ENCODE data around the gene ABCA1.

Gene ABCA1

DNA sequence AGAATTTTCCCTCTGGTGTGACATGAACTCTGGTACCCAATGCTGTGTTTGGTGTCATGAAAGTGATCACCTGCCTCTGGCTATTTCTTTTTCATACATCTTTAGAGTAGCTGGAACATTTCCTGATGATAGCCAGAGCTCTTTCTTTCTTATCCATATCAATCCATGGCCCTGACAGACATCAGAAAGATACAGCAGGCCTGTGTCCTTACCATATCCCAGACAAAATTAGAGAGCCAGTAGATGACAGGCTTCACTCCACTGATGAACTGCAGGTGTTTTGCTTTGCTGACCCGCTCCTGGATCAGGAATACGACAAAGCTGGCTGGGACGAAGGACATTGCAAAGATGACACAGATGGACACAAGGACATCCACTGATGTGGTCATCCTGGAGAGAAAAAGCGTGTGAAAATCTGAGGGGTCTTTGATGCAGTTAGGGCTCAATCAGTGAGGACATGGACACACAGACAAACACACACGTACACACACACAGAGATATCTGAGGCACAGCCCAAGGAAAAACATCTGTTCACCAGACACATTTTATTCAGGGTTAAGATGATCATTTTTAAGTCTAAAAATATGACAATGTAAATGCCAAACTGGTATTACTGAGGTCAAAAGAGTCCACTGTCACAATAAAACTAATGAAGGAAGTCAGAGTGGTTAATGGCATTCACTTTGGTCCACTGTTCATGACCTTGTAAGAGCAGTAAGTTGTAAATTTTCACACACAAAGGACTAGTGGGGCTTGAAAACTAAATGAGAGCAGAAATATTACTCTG, 129.6 kb downstream of the ABCA1 start:
- Histone ChIP-seq H3K4me1 (ENCODE audit: control insufficient read depth, insufficient read depth, low read length) (no peaks in the 10 kb centered on the region), H3K4me3 (ENCODE audit: low read length in 2 of 2) (no peak overlapping the region), H3K27me3 (ENCODE audit: control insufficient read depth in 1 of 2, insufficient read depth in 2 of 2, low read length in 2 of 2) (no peaks in the 10 kb centered on the region), H3K9me3 (ENCODE audit: control insufficient read depth in 2 of 2, low read length in 2 of 2) (no peaks in the 10 kb centered on the region), H3K36me3 (ENCODE audit: control insufficient read depth in 2 of 2, insufficient read depth in 2 of 2, low read length in 2 of 2) (peaks cover 80 to 83% of the 10 kb centered on the region in 2 donors), H3K27ac (ENCODE audit: low read length) (no peak overlapping the region), H3K9ac (ENCODE audit: low read length in 2 of 2) (no peak overlapping the region)

DNA sequence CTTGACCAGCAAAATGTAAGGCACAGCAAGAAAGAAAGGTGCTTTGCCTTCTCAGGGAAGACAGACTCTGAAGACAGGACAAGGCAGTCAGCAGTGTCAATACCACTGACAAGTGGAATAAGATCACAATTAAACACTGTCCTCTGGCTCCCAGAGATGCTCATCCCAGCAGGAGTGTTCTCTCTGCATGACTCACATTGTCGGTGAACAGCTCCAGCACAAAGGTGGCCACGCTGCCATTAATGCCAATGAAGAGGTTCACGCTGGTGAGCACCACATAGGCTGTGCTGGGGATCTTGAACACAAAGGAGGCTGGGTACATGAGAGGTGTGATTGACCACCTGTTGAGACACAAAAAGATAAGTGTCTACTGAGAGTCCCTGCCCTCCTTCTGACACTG, 132.1 kb downstream of the ABCA1 start:
- Histone ChIP-seq H3K9me3 (ENCODE audit: control insufficient read depth in 2 of 2, low read length in 2 of 2) (no peaks in the 10 kb centered on the region), H3K4me3 (ENCODE audit: low read length in 2 of 2) (no peak overlapping the region), H3K9ac (ENCODE audit: low read length in 2 of 2) (no peak overlapping the region), H3K4me1 (ENCODE audit: control insufficient read depth, insufficient read depth, low read length) (no peaks in the 10 kb centered on the region), H3K27ac (ENCODE audit: low read length) (no peak overlapping the region), H3K27me3 (ENCODE audit: control insufficient read depth in 1 of 2, insufficient read depth in 2 of 2, low read length in 2 of 2) (no peaks in the 10 kb centered on the region), H3K36me3 (ENCODE audit: control insufficient read depth in 2 of 2, insufficient read depth in 2 of 2, low read length in 2 of 2) (peaks cover 75 to 80% of the 10 kb centered on the region in 2 donors)

DNA sequence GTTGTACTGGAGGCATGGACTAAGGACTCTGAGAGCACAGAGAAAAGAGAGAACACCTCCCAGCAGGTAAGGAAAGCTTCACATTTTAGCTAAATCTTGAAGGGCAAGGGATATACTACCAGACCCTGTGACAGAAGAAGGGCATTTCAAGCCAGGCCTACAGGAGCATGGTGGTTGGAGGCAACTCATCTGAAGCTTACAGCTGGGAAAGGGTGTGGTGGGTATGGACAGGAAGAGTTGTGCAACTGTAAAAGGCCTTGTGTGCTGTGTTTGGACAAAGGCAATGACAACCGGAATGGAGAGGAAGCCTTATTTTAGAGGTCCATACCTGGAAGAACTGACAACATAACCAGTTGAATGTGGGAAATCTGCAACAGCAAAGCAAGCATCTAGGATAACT, 132.9 kb downstream of the ABCA1 start:
- Histone ChIP-seq H3K27me3 (ENCODE audit: control insufficient read depth in 1 of 2, insufficient read depth in 2 of 2, low read length in 2 of 2) (no peaks in the 10 kb centered on the region), H3K36me3 (ENCODE audit: control insufficient read depth in 2 of 2, insufficient read depth in 2 of 2, low read length in 2 of 2) (peaks cover 73 to 74% of the 10 kb centered on the region in 2 donors), H3K27ac (ENCODE audit: low read length) (no peak overlapping the region), H3K9me3 (ENCODE audit: control insufficient read depth in 2 of 2, low read length in 2 of 2) (no peaks in the 10 kb centered on the region), H3K4me1 (ENCODE audit: control insufficient read depth, insufficient read depth, low read length) (no peaks in the 10 kb centered on the region), H3K9ac (ENCODE audit: low read length in 2 of 2) (no peak overlapping the region), H3K4me3 (ENCODE audit: low read length in 2 of 2) (no peak overlapping the region)

DNA sequence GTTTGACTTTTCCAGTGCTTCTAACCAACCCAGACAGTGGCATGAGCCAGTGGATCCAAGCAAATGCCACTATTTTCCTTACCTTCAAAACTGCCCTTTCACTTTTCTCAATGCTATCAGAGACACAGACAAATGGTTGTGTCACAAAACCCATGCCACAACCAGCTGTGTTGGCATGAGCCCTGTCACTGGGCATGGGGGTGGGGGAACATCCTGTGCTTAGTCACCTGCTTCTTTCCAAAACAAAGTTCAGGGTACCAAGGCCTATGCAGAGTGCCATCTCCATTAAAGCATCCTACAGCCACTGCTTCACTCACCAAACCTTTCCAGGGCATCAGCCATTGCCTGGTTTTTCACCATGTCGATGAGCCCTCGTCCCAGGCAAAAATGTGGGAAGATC, 133.9 kb downstream of the ABCA1 start:
- Histone ChIP-seq H3K27ac (ENCODE audit: low read length) (no peak overlapping the region), H3K9ac (ENCODE audit: low read length in 2 of 2) (no peak overlapping the region), H3K4me3 (ENCODE audit: low read length in 2 of 2) (no peak overlapping the region), H3K4me1 (ENCODE audit: control insufficient read depth, insufficient read depth, low read length) (no peaks in the 10 kb centered on the region), H3K9me3 (ENCODE audit: control insufficient read depth in 2 of 2, low read length in 2 of 2) (no peaks in the 10 kb centered on the region), H3K36me3 (ENCODE audit: control insufficient read depth in 2 of 2, insufficient read depth in 2 of 2, low read length in 2 of 2) (peaks cover 73% of the 10 kb centered on the region in 2 donors), H3K27me3 (ENCODE audit: control insufficient read depth in 1 of 2, insufficient read depth in 2 of 2, low read length in 2 of 2) (no peaks in the 10 kb centered on the region)

DNA sequence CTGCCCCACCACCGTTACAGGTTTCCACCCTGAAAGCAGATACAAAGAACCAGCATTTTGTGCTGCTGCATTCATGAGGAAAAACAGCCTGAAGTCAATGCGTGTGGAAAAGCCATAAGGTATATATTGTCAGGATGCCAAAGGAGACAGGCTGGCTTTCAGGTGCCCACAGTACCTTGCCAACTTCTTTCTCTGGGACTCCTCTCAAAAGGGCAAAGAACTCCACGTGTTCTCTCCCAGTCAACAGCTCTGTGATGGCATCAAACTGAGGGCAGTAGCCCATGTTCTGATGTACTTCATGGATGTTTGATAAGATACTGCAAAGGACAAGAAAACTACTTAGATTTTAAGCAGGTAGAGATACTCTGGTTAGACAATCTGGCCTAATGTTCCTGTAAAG, 139.7 kb downstream of the ABCA1 start:
- Histone ChIP-seq H3K4me3 (ENCODE audit: low read length in 2 of 2) (no peak overlapping the region), H3K36me3 (ENCODE audit: control insufficient read depth in 2 of 2, insufficient read depth in 2 of 2, low read length in 2 of 2) (peaks cover 64 to 70% of the 10 kb centered on the region in 2 donors), H3K4me1 (ENCODE audit: control insufficient read depth, insufficient read depth, low read length) (no peaks in the 10 kb centered on the region), H3K27me3 (ENCODE audit: control insufficient read depth in 1 of 2, insufficient read depth in 2 of 2, low read length in 2 of 2) (no peaks in the 10 kb centered on the region), H3K9ac (ENCODE audit: low read length in 2 of 2) (no peak overlapping the region), H3K9me3 (ENCODE audit: control insufficient read depth in 2 of 2, low read length in 2 of 2) (no peaks in the 10 kb centered on the region), H3K27ac (ENCODE audit: low read length) (no peak overlapping the region)

DNA sequence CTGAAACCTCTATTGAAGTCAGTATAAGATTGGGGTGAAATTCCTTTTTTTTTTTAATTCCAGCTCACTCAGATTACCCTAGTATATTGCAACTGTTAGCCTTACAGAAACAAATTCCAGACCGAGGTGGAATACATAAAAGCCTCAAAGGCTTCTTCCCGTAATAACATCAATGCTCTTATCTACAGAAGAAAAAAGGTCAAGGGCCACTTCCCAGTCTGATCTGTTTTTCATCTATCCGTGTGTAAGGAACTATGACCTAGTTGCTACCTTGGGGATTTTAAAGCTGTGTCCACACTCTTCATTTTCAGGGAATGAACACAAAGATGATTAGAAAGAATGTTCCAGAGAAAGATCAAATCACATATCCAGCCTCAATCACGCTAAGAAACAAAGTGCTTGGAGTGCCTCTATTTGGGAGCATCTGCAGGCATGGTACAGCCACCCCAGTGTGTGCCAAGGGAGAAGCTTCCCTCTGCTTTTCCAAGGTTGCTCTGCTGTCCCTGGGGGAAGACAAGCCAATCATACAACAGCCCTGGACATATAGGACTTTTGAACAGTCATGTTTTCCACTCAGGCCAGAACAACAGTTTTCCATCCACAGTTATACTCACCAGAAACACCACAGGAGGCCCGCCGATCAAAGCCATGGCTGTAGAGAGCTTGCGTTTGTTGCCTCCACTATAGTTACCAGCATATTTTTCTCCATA, 140.5 kb downstream of the ABCA1 start:
- H3K27ac ChIP-seq (ENCODE audit: low read length): no peak overlapping the region
- no peaks in the 10 kb centered on the region for H3K9me3 ChIP-seq (ENCODE audit: control insufficient read depth in 2 of 2, low read length in 2 of 2)
- no peaks in the 10 kb centered on the region for H3K4me1 ChIP-seq (ENCODE audit: control insufficient read depth, insufficient read depth, low read length)
- no peak overlapping the region for H3K4me3 ChIP-seq (ENCODE audit: low read length in 2 of 2)
- H3K36me3 ChIP-seq (ENCODE audit: control insufficient read depth in 2 of 2, insufficient read depth in 2 of 2, low read length in 2 of 2): peaks cover 63% of the 10 kb centered on the region in 2 donors
- H3K9ac ChIP-seq (ENCODE audit: low read length in 2 of 2): no peak overlapping the region
- no peaks in the 10 kb centered on the region for H3K27me3 ChIP-seq (ENCODE audit: control insufficient read depth in 1 of 2, insufficient read depth in 2 of 2, low read length in 2 of 2)

DNA sequence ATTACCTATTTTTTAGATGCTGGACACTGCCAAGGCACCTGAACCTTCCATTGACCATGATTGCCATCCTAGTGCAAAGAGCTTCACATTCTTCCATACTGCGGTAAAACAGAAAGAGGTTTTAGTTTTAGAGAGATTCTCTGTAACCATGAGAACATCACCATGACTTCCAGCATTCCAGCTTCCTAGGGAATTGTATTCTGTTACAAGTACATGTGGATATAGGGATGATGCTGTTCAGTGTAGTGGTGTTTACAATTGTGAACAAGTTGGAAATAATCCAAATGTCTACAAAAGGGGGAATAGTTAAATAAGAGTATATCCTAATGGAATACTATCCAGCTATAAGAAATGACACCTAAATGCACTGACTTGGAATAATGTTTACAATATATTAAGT, 141.7 kb downstream of the ABCA1 start:
- no peak overlapping the region for H3K4me3 ChIP-seq (ENCODE audit: low read length in 2 of 2)
- no peaks in the 10 kb centered on the region for H3K27me3 ChIP-seq (ENCODE audit: control insufficient read depth in 1 of 2, insufficient read depth in 2 of 2, low read length in 2 of 2)
- H3K27ac ChIP-seq (ENCODE audit: low read length): no peak overlapping the region
- no peaks in the 10 kb centered on the region for H3K9me3 ChIP-seq (ENCODE audit: control insufficient read depth in 2 of 2, low read length in 2 of 2)
- no peak overlapping the region for H3K9ac ChIP-seq (ENCODE audit: low read length in 2 of 2)
- H3K4me1 ChIP-seq (ENCODE audit: control insufficient read depth, insufficient read depth, low read length): no peaks in the 10 kb centered on the region
- peaks cover 57% of the 10 kb centered on the region in 2 donors for H3K36me3 ChIP-seq (ENCODE audit: control insufficient read depth in 2 of 2, insufficient read depth in 2 of 2, low read length in 2 of 2)

DNA sequence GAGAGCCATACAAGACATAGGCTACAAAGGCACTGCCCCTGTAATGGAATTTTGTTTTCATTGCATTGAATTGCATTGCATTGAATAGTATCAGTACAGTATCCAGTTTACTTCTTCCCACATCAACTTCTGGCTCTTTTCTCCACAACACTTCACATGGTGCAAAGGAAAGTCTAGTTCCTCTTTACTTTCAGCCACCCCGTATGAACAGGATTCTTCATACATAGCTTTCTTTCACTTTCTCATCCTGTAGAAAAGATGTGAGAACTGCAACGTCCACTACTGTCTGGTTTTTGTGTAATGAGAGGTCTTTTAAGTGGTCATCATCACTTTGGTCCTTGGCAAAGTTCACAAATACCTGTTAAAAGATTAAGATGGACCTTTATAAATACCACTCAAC, 143.9 kb downstream of the ABCA1 start:
- H3K4me1 ChIP-seq (ENCODE audit: control insufficient read depth, insufficient read depth, low read length): no peaks in the 10 kb centered on the region
- no peak overlapping the region for H3K27ac ChIP-seq (ENCODE audit: low read length)
- H3K27me3 ChIP-seq (ENCODE audit: control insufficient read depth in 1 of 2, insufficient read depth in 2 of 2, low read length in 2 of 2): no peaks in the 10 kb centered on the region
- no peak overlapping the region for H3K9ac ChIP-seq (ENCODE audit: low read length in 2 of 2)
- H3K4me3 ChIP-seq (ENCODE audit: low read length in 2 of 2): no peak overlapping the region
- H3K36me3 ChIP-seq (ENCODE audit: control insufficient read depth in 2 of 2, insufficient read depth in 2 of 2, low read length in 2 of 2): peaks cover 42 to 47% of the 10 kb centered on the region in 2 donors
- H3K9me3 ChIP-seq (ENCODE audit: control insufficient read depth in 2 of 2, low read length in 2 of 2): no peaks in the 10 kb centered on the region

DNA sequence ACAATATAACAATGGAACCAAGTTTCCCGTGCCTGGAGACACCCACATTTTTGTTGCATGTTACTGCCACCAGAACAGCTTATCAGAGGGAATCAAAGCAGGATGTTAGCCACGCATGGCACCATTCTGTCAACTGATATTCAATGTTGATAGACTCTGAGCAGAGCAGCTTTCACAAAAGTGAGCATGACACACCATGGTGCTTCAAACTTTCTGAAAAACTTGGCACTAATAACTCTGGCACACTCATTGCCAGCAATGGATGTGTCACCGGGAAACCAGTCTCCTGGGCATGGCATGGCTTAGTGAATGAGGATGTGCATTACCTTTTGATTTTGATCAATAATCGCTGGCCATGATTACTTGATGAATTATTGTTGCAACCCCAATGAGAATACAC, 144.4 kb downstream of the ABCA1 start:
- Histone ChIP-seq H3K9me3 (ENCODE audit: control insufficient read depth in 2 of 2, low read length in 2 of 2) (no peaks in the 10 kb centered on the region), H3K4me1 (ENCODE audit: control insufficient read depth, insufficient read depth, low read length) (no peaks in the 10 kb centered on the region), H3K9ac (ENCODE audit: low read length in 2 of 2) (no peak overlapping the region), H3K4me3 (ENCODE audit: low read length in 2 of 2) (no peak overlapping the region), H3K27ac (ENCODE audit: low read length) (no peak overlapping the region), H3K36me3 (ENCODE audit: control insufficient read depth in 2 of 2, insufficient read depth in 2 of 2, low read length in 2 of 2) (peaks cover 37 to 42% of the 10 kb centered on the region in 2 donors), H3K27me3 (ENCODE audit: control insufficient read depth in 1 of 2, insufficient read depth in 2 of 2, low read length in 2 of 2) (no peaks in the 10 kb centered on the region)

DNA sequence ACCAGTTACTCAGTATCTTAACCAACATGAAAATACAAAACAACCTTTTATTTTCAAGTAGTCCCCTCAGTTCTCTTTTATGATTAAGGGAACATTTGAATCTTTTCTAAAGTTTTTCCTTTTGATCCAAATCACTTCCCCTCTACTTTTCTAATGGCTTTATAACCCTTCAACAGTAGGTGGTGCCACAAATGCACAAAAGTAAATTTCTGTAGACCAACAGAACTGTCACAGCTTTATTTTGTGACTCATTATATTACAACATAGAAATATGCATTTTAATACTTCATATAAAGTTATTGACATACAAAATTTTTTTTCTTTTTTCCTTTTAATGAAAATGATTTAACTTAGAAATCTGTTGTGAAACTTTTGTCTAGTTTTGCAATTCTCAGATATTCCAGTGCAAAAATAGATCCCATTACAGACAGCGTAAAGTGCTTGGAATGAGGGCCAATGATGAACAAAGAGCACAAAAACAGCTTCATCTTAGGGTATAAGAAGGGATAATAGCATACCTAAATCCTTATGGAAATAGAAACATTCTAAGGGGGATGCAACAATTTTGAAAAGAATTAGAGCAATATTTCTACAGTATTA, 147.1 kb downstream of the ABCA1 start:
- H3K9me3 ChIP-seq (ENCODE audit: control insufficient read depth in 2 of 2, low read length in 2 of 2): no peaks in the 10 kb centered on the region
- H3K27ac ChIP-seq (ENCODE audit: low read length): no peak overlapping the region
- H3K4me1 ChIP-seq (ENCODE audit: control insufficient read depth, insufficient read depth, low read length): no peaks in the 10 kb centered on the region
- H3K4me3 ChIP-seq (ENCODE audit: low read length in 2 of 2): no peak overlapping the region
- H3K9ac ChIP-seq (ENCODE audit: low read length in 2 of 2): no peak overlapping the region
- peaks cover 17 to 23% of the 10 kb centered on the region in 2 donors for H3K36me3 ChIP-seq (ENCODE audit: control insufficient read depth in 2 of 2, insufficient read depth in 2 of 2, low read length in 2 of 2)
- no peaks in the 10 kb centered on the region for H3K27me3 ChIP-seq (ENCODE audit: control insufficient read depth in 1 of 2, insufficient read depth in 2 of 2, low read length in 2 of 2)
